ENCODE results near the gene ATXN1.

The ATXN1 gene

DNA sequence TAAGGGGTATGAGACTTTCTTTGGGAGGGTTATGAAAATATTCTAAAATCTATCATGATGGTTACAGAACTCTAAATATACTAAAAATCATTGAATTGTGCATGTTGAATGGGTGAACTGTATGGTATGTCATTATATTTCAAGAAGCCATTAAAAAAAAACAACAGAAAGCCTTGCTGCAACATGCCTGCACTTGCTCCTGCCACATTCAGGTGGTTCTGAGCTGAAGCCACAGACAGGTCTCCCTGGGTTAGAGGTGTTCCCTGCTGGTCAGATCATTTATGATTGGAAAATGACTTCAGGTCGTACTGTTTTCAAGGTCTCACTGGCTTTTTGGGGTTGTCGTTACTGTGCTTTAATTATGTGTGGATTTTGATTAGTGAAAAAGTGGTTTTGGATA is 509.6 kb downstream of the ATXN1 start:
- TF ChIP-seq ZNF565 (CRISPR knock-in tag; conservative IDR thresholded peaks at IDR 0.05; ENCODE audit: low read depth): no peak
- TF ChIP-seq OSR1 (CRISPR knock-in tag; IDR thresholded peaks at IDR 0.05): no peak
- no peak for TF ChIP-seq ESRRG (CRISPR knock-in tag; IDR thresholded peaks at IDR 0.05)
- no peak for TF ChIP-seq ZFP30 (CRISPR knock-in tag; IDR thresholded peaks at IDR 0.05)
- TF ChIP-seq, protein P1, sequence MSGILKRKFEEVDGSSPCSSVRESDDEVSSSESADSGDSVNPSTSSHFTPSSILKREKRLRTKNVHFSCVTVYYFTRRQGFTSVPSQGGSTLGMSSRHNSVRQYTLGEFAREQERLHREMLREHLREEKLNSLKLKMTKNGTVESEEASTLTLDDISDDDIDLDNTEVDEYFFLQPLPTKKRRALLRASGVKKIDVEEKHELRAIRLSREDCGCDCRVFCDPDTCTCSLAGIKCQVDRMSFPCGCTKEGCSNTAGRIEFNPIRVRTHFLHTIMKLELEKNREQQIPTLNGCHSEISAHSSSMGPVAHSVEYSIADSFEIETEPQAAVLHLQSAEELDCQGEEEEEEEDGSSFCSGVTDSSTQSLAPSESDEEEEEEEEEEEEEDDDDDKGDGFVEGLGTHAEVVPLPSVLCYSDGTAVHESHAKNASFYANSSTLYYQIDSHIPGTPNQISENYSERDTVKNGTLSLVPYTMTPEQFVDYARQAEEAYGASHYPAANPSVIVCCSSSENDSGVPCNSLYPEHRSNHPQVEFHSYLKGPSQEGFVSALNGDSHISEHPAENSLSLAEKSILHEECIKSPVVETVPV (CRISPR knock-in tag; IDR thresholded peaks at IDR 0.05): no peak
- no peak for TF ChIP-seq ZNF8 (CRISPR knock-in tag; IDR thresholded peaks at IDR 0.05)
- TF ChIP-seq ZNF70 (CRISPR knock-in tag; IDR thresholded peaks at IDR 0.05): no peak
- TF ChIP-seq SNAI2 (CRISPR knock-in tag; IDR thresholded peaks at IDR 0.05): no peak
- TF ChIP-seq TCF4 (CRISPR knock-in tag; IDR thresholded peaks at IDR 0.05; ENCODE audit: borderline replicate concordance): no peak
- no peak for TF ChIP-seq ZC3H10 (CRISPR knock-in tag; IDR thresholded peaks at IDR 0.05)
- TF ChIP-seq, protein P2, sequence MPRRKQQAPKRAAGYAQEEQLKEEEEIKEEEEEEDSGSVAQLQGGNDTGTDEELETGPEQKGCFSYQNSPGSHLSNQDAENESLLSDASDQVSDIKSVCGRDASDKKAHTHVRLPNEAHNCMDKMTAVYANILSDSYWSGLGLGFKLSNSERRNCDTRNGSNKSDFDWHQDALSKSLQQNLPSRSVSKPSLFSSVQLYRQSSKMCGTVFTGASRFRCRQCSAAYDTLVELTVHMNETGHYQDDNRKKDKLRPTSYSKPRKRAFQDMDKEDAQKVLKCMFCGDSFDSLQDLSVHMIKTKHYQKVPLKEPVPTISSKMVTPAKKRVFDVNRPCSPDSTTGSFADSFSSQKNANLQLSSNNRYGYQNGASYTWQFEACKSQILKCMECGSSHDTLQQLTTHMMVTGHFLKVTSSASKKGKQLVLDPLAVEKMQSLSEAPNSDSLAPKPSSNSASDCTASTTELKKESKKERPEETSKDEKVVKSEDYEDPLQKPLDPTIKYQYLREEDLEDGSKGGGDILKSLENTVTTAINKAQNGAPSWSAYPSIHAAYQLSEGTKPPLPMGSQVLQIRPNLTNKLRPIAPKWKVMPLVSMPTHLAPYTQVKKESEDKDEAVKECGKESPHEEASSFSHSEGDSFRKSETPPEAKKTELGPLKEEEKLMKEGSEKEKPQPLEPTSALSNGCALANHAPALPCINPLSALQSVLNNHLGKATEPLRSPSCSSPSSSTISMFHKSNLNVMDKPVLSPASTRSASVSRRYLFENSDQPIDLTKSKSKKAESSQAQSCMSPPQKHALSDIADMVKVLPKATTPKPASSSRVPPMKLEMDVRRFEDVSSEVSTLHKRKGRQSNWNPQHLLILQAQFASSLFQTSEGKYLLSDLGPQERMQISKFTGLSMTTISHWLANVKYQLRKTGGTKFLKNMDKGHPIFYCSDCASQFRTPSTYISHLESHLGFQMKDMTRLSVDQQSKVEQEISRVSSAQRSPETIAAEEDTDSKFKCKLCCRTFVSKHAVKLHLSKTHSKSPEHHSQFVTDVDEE (CRISPR knock-in tag; IDR thresholded peaks at IDR 0.05): no peak
- no peak for TF ChIP-seq ZFP3 (CRISPR knock-in tag; IDR thresholded peaks at IDR 0.05)
- TF ChIP-seq GLIS3 (CRISPR knock-in tag; IDR thresholded peaks at IDR 0.05): no peak
- no peak for TF ChIP-seq PPARA (CRISPR knock-in tag; IDR thresholded peaks at IDR 0.05; ENCODE audit: borderline replicate concordance)
- no peak for TF ChIP-seq CSDC2 (CRISPR knock-in tag; IDR thresholded peaks at IDR 0.05)
- TF ChIP-seq ARNTL (CRISPR knock-in tag; IDR thresholded peaks at IDR 0.05; ENCODE audit: borderline replicate concordance, low read depth): no peak
- no peak for TF ChIP-seq RARB (CRISPR knock-in tag; IDR thresholded peaks at IDR 0.05)
- no peak for TF ChIP-seq BACH2 (CRISPR knock-in tag; IDR thresholded peaks at IDR 0.05; ENCODE audit: borderline replicate concordance)
- TF ChIP-seq, protein P3, sequence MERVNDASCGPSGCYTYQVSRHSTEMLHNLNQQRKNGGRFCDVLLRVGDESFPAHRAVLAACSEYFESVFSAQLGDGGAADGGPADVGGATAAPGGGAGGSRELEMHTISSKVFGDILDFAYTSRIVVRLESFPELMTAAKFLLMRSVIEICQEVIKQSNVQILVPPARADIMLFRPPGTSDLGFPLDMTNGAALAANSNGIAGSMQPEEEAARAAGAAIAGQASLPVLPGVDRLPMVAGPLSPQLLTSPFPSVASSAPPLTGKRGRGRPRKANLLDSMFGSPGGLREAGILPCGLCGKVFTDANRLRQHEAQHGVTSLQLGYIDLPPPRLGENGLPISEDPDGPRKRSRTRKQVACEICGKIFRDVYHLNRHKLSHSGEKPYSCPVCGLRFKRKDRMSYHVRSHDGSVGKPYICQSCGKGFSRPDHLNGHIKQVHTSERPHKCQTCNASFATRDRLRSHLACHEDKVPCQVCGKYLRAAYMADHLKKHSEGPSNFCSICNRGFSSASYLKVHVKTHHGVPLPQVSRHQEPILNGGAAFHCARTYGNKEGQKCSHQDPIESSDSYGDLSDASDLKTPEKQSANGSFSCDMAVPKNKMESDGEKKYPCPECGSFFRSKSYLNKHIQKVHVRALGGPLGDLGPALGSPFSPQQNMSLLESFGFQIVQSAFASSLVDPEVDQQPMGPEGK (CRISPR knock-in tag; IDR thresholded peaks at IDR 0.05; ENCODE audit: borderline replicate concordance): no peak
- no peak for ATAC-seq

DNA sequence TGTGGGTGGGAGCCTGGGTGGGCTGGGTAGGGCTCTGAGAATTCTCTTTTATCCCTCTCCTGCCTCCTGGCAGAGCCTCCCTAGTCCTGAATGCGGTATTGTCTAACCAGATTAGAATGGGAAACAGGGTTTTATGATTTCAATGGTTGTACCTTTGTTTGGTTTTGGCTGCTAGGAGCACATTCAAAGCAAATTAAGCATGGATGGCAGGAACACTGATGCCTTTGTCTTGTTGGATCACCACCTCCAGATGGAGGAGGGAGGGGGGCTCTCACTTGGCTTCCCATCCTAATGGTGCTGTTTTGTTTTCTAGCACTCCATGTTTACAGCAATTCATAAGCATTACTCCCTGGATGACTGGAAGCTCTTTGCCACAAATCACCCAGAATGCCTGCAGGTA is 511.3 kb downstream of the ATXN1 start:
- TF ChIP-seq ZC3H10 (CRISPR knock-in tag; IDR thresholded peaks at IDR 0.05) (no peak), SNAI2 (CRISPR knock-in tag; IDR thresholded peaks at IDR 0.05) (no peak), ZNF8 (CRISPR knock-in tag; IDR thresholded peaks at IDR 0.05) (no peak), RARB (CRISPR knock-in tag; IDR thresholded peaks at IDR 0.05) (no peak), CSDC2 (CRISPR knock-in tag; IDR thresholded peaks at IDR 0.05) (no peak)
- TF ChIP-seq, protein P2 (CRISPR knock-in tag; IDR thresholded peaks at IDR 0.05): no peak
- TF ChIP-seq, protein P4, sequence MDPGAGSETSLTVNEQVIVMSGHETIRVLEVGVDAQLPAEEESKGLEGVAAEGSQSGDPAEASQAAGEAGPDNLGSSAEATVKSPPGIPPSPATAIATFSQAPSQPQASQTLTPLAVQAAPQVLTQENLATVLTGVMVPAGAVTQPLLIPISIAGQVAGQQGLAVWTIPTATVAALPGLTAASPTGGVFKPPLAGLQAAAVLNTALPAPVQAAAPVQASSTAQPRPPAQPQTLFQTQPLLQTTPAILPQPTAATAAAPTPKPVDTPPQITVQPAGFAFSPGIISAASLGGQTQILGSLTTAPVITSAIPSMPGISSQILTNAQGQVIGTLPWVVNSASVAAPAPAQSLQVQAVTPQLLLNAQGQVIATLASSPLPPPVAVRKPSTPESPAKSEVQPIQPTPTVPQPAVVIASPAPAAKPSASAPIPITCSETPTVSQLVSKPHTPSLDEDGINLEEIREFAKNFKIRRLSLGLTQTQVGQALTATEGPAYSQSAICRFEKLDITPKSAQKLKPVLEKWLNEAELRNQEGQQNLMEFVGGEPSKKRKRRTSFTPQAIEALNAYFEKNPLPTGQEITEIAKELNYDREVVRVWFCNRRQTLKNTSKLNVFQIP (CRISPR knock-in tag; IDR thresholded peaks at IDR 0.05; ENCODE audit: borderline replicate concordance, low read depth): no peak
- TF ChIP-seq, protein P3 (CRISPR knock-in tag; IDR thresholded peaks at IDR 0.05; ENCODE audit: borderline replicate concordance): no peak
- ATAC-seq: no peak
